GM04504 (cell line): ENCODE measurements around the gene MAFF.
"Not testable (repeated sequence)": the region's sequence is repeated elsewhere in the genome, so short reads cannot be mapped to it uniquely, and the experiment has no call there.

Source experiments
- DNase-seq: peaks from one replicate; pipeline ENCODE4 v3.0.0-alpha.2; 2012; ENCODE audit warnings: low read depth

MAFF gene

GRCh38 chr22:38177571-38177925, 24.2 kb upstream of the MAFF start:
- DNase-seq, result not testable (repeated sequence)

GRCh38 chr22:38177926-38178604, 23.7 kb upstream of the MAFF start:
- DNase-seq, result peak; percentile 82

- not testable (repeated sequence) for DNase-seq
Observed at GRCh38 chr22:38178605-38178937, 23.2 kb upstream of the MAFF start.

GRCh38 chr22:38180841-38181452, 20.8 kb upstream of the MAFF start:
- DNase-seq, result no peak

- peak; percentile 98 for DNase-seq
Observed at GRCh38 chr22:38181453-38182200, 20.2 kb upstream of the MAFF start, which contains the start of gene PLA2G6. Gene PLA2G6, minus strand, starts transcription at chr22:38181830. Its CDS starts 12,404 bp downstream, at chr22:38169426.

- no peak for DNase-seq
Observed at GRCh38 chr22:38184788-38185187, 17.0 kb upstream of the MAFF start.

- DNase-seq, result no peak
Observed at GRCh38 chr22:38186429-38186828, 15.4 kb upstream of the MAFF start.

GRCh38 chr22:38187413-38188212, 14.2 kb upstream of the MAFF start:
- DNase-seq, result no peak

GRCh38 chr22:38189104-38189503, 12.7 kb upstream of the MAFF start:
- DNase-seq, result no peak

- no peak for DNase-seq
Observed at GRCh38 chr22:38190581-38190980, 11.2 kb upstream of the MAFF start.

- DNase-seq, result no peak
Observed at GRCh38 chr22:38191055-38191454, 10.7 kb upstream of the MAFF start.

GRCh38 chr22:38191731-38192474, 9.9 kb upstream of the MAFF start:
- no peak for DNase-seq

GRCh38 chr22:38192475-38192863, 9.3 kb upstream of the MAFF start:
- no peak for DNase-seq

GRCh38 chr22:38193580-38193979, 8.2 kb upstream of the MAFF start:
- DNase-seq, result no peak

GRCh38 chr22:38196791-38197419, 4.9 kb upstream of the MAFF start:
- DNase-seq, result no peak

- no peak for DNase-seq
Observed at GRCh38 chr22:38199826-38200559, 1.8 kb upstream of the MAFF start.

- DNase-seq, result no peak
Observed at GRCh38 chr22:38201371-38201710, 453 bp upstream of the MAFF start.

- DNase-seq, result peak; percentile 66
Observed at GRCh38 chr22:38202437-38203089, 769 bp downstream of the MAFF start.

- no peak for DNase-seq
Observed at GRCh38 chr22:38203090-38203810, 1.5 kb downstream of the MAFF start.
